LHCN-M2 (cell line): Measurements from ENCODE around the gene ABLIM2. TPM values are rescaled to one million over a fixed set of nuclear protein-coding genes. Genes with fewer than 3 reads are reported as not detected.
"Not testable (repeated sequence)": the region's sequence is repeated elsewhere in the genome, so short reads cannot be mapped to it uniquely, and the experiment has no call there.

Experiments
- DNase-seq: peaks from one replicate; pipeline ENCODE4 v3.0.0-alpha.2; 2012; ENCODE audit warnings: low read depth
- total RNA-seq: library from RNA; depleted of rRNA; stranded (reverse); fragments of >200 nt; gene quantifications from 2 replicates; pipeline ENCODE4 v1.2.3, GENCODE V29; 2014

The ABLIM2 gene
- total RNA-seq, 1 experiment from 2014 or later: 2.6 TPM

GRCh38 chr4:8140915-8141314, 17.7 kb downstream of the ABLIM2 start:
- no peak for DNase-seq

DNA sequence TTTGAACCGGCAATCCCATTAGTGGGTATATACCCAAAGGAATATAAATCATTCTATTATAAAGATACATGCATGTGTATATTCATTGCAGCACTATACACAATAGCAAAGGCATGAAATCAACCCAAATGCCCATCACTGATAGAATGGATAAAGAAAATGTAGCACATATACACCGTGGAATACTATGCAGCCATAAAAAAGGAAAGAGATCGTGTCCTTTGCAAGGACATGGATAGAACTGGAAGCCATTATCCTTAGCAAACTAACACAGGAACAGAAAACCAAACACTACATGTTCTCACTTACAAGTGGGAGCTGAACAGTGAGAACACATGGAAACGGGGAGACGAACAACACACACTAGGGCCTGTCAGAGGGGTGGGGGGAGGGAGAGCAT, 18.9 kb downstream of the ABLIM2 start:
- not testable (repeated sequence) for DNase-seq

DNA sequence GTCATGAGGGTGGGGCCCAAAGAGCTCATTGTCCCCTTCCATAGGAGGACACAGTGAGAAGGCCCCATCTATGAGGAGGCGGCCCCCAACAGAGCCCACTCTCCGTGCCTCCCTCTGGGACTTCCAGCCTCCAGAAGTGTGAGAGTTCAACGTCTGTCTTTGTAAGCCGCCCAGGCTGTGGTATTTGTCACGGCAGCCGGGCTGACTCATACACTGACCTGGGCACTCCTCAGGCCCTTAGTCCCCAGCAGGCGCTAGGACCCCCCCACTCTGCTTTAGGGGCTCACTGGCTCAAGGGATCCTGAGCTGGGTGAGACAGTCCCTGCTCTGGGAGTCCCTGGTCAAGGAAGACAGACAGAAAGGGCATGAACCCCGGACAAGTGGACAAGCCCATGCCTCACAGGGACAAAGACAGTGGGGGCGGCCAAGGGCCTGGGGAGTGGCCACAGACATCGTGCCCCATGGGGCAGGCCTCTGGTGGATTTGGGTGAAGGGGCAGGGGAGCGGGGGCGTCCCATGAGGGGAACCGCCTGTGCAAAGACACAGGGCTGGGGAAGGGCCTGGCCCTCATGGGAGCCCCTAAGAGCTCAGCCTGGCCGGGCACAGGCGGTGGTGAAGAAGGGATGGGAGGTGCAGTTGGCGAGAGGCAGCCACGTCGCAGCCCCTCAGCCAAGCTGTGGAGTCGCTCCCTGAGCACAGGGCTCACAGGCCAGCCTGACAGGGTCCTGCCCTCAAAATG, 21.5 kb downstream of the ABLIM2 start:
- DNase-seq: no peak

- DNase-seq: no peak
These were observed 22.1 kb downstream of the ABLIM2 start for GRCh38 chr4:8136529-8136928.

DNA sequence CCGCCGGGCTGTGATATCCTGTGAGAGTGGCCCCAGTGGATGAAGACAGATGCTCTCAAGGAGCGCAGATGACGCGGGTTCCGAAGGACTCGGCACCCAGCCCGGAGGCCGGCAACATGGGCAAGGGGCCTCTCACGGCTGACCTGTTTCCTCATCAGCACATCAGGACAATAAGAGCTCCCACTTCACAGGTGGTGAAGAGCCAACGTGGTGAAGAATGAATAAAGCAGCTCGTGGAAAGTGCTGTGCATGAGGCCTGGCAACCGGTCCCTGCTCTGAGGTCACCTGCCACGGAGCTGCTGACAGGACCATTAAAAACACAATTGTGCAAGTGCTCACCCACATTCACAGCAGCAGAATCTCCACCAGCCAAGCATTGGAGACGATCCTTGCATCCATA, 22.9 kb downstream of the ABLIM2 start:
- no peak for DNase-seq

DNA sequence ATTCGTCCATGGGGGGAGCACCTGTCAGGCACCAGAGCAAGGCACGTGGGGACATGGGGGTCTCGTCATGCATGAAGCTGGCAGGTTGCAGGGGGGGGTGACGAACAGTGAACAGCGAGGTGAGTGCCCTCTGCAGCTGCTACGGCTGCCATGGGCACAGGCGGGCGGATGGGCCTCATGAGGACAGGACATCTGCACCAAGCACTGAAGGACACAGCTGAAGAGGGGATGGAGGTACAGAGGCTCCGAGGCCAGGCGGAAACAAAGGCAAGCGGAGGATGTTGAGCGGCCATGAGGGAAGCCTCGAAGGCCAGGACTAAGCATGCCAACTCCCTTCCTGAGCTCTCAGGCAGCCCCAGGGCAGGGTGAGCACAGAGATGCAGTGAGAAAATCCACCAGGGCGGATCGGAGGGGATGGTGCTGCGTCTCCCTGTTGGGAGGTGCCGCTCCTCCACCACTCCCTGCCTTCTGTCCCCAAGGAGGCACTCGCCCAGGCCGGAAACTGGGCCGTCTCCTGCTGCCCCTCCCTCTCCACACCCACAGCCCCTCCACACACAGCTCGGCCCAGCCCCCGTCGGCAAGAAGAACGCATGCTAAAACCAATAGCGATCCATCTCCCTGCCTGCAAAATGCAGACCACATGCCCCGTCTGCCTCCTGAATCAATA, 24.6 kb downstream of the ABLIM2 start:
- no peak for DNase-seq

- no peak for DNase-seq
These were observed 25.5 kb downstream of the ABLIM2 start for GRCh38 chr4:8132947-8133705.

DNA sequence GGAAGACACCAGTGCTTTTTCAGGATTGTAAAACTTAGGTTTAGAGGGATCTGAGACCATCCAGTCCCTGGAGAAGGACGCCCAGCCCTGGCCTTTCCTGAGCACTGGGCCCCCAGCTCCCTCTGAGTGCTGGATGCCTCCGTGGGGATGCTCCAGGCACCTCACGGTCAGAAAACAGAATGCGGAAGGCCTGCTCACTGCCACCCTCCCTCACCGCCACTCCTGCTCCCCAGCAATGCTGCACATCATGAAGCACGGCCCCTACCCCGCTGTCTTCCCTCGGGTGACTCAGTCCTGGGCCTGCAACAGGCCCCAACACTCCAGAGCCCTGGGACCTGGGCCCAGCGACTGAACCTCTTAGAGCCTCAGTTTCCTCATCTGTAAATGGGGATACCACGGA, 26.2 kb downstream of the ABLIM2 start:
- DNase-seq: no peak

DNA sequence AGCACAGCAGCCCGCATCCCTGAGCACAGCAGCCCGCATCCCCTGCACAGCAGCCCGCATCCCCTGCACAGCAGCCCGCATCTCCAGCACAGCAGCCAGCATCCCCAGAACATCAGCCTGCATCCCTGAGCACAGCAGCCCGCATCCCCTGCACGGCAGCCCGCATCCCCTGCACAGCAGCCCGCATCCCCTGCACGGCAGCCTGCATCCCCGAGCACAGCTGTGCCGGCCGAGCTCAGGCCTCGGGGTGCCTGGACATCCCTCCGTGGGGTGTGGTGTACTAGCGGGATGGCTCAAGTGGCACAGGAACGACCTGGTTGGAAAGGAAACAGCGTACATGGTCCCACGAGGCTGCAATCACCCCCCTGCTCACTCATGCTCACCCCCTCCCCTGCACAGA, 26.8 kb downstream of the ABLIM2 start:
- no peak for DNase-seq

DNA sequence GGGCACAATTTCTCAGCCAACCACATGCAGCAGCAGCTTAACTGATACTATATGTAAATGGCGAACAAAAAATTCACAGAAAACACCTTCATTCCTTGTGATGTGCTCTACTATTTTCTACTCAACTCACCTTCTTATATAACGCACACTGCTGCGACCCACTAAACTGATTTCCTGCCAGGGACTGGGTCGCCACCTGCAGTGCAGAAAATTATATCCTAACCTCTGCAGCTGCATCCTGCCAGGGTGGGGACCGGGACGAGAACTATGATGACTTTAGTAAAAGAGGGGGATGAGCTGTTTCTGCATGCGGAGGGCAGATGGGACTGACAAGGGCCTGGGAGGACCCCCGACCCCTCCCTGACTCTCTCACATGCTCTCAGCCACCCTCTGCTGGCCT, 27.4 kb downstream of the ABLIM2 start:
- no peak for DNase-seq

GRCh38 chr4:8130346-8131066, 28.1 kb downstream of the ABLIM2 start:
- DNase-seq: no peak

DNA sequence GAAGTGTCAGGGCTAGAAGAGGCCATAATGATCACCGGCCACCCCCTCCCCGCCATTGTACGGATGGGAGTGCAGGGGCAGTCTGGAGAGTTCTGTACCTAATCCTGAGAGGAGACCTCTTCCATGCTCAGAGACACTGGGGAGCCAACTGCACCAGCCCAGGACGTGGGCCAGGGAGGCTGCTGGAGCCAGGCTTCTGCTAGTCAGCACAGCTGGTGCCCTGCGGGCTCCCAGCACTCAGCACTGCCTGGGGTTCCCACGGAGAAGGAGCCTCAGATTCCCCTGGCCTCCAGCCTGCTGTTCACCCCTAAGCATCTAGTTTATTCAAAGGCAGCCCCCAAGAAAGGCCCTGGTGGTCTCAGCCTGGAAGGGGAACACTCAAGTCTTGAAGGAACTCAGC, 28.8 kb downstream of the ABLIM2 start:
- DNase-seq: no peak

DNA sequence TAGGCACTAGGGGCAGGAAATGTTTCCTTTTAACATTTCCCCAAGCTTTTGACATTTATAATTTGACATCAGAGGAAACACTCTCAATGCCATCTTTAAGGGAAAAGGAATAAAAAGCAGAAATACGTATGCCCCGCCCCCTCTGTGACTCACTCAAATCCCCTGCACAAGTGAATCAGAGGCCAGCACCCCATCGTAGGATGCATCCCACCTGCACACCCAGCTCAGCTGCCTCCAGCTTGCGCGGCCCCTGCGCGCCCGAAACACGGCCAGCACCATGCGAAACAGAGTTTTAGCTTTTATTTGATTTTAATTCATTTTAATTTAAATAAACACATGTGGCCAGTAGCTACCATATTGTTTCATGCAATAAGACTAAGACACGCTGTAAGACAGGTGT, 29.5 kb downstream of the ABLIM2 start:
- DNase-seq: no peak

DNA sequence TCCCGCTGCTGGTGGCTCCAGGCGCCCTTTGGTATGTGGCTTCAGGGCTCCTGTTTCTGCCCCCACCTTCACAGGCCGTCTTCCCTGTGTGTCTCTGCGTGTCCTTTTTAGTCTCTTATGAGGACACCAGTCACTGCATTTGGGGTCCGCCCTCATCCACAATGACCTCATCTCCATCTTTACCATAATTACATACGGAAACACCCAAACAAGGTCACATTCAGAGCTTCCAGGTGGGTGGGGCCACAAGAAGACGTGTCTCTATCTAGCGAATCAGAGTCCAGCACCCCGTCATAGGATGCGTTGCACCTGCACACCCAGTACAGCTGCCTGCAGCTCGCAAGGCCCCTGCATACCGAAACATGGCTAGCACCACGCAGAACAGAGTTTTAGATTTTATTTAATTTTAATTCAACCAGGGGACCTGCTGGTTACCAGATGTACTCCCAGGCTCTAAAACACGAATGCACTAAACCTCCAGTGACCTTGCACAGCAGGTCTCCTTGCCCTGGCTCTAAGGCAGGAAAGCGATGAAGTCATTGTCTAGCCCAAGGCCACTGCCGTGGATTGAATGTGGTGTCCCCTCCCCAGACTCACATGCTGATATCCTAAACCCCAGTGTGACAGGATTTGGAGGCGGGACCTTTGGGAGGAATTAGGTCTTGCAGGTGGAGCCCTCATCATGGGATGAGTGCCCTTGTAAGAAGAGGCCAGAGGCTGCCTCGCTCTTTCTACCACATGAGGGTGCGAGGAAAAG, 30.3 kb downstream of the ABLIM2 start:
- no peak for DNase-seq

DNA sequence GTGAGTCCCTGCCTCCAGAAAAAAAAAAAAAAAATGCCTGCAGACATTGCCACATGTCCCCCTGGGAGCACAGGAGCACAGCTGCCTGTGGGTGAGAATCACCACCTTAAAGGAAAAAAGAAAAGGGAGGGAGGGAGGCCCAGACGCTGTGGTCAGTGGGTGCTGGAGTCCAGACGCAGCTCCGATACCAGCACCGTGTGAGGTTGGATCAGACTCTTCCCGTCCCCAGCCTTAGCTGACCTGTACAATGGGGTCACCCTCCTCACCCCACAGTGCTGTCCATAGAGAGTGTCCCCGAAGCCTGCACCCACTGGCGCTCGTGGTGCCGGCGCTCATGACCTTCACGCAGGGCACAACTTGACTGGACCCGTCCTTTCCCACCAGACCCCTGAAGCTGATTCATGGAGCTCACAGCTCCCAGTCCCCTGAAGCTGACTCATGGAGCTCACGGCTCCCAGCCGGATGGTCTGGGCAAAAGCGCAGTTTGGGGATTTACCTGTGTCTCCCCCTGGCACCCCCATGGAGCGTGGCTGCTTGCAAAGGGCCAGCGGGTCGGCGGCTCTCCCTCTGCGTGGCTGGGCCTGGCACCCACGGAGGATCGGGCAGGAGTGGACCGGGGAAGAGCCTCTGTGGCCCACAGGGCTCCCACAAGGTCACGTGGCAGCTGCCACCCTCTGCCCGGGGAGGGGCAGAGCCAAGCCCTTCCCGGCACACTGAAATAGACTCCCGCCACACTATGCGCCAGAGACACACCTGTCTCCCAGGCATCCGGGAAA, 31.4 kb downstream of the ABLIM2 start:
- DNase-seq: no peak

DNA sequence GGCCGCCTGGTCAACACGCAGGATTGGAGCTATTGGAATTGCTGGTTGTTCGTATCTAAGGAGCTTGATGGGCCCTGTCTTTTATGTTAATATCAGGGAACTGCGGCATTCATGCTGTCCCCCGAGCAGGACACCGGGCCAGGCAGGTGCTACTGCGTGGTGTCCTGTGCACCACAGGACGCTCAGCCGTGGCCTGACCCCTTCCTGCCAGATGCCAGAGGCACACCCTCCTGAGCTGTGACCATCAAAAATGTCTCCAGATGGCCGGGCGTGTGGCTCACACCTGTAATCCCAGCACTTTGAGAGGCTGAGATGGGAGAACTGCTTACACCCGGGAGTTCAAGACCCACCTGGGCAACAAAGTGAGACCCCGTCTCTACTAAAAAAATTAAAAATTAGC, 32.1 kb downstream of the ABLIM2 start:
- no peak for DNase-seq

GRCh38 chr4:8125526-8126056, 33.0 kb downstream of the ABLIM2 start:
- DNase-seq: no peak

DNA sequence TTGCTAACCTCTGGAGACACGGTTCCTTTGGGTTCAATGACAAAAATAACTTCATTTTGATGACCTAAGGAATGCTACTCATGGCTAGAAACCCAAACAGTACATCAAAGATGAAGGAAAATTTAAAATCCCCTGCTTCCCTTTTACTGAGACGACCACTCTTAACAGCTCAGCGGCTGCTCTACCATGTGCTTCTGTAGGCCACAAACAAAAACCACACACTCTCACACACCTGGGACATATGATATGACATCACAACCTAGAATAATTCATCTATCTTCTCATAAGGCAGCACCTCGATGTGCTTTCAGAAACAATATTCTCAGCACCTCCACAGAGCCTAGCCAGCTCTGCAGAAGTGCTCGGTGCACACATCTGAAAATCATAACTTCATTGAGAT, 34.7 kb downstream of the ABLIM2 start:
- no peak for DNase-seq

DNA sequence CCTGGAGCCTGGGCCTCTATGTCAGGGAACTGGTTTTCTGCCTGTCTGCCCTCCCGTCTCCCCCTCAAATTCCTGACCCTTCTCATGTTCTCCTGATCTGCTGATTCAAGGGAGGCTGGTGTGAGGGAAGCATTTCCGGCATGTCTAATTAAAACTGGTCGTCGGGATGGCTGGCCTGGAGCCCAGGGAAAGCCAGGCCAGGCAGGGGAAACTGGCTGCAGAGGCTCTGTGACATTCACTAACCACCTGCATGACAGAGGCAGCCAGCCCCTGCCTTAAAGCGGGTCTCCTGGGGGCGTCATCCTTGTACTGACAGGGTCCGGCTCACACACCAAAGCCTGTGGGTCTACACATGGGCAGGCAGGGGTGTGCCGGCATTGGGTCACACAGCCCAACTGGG, 35.2 kb downstream of the ABLIM2 start:
- DNase-seq: no peak

DNA sequence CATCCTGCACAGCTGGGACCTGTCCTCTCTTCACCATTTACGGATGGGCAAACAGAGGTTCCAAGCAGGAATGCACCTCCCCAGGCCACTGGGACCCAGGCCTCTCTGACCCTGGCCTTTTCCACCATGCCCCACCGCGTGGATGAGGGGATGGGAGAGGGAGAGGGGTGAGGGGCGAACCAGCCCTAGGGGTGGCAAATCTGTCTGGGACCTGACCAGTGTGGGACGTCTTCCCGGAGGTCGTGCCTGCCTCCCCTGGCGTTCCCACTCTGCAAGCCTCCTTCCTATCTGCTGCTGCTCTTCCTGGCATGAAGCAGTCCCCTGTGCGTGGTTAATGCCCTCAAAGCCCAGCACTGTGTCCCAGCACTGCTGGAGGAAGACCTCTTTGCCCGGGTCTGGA, 35.9 kb downstream of the ABLIM2 start:
- no peak for DNase-seq
